ENCODE measurements around the gene CAPN7. TPM values are rescaled to one million over a fixed set of nuclear protein-coding genes. Genes with fewer than 3 reads are reported as not detected.

The CAPN7 gene
- total and polyA plus RNA-seq, 12 donors: 8.9 to 38.0 (median 26.4) TPM

GRCh38 chr3:15206662-15207576 lies 873 bp downstream of the CAPN7 start:
- Histone ChIP-seq H3K4me1 (peaks cover 4 to 49% (median 34%) of the 10 kb centered on the region in 9 donors), H3K27me3 (no peaks in the 10 kb centered on the region), H3K4me3 (peak overlapping the region; percentile 71 to 100 (median 94)), H3K27ac (peak overlapping the region; percentile 94 to 99 (median 97)), H3K9me3 (no peaks in the 10 kb centered on the region), H3K36me3 (peaks cover 0 to 30% (median 0%) of the 10 kb centered on the region in 9 donors)
- DNase-seq (no peak), ATAC-seq (peak; percentile 31 to 79 (median 62))
- intact Hi-C loops (cut with DNase I): loop anchor here in 8 of 10 donors (5.0 to 10.0 kb wide), 8 partner anchors 92 to 358 kb away; no protein-coding TSS in a partner anchor
- WGBS, 2 donors: 3% methylated on average over 30 of the region's 30 CpGs
- no peak for TF ChIP-seq CTCF (IDR thresholded peaks at IDR 0.05)

GRCh38 chr3:15207836-15208504 lies 1.9 kb downstream of the CAPN7 start:
- Histone ChIP-seq H3K36me3 (peaks cover 0 to 41% (median 10%) of the 10 kb centered on the region in 9 donors), H3K27me3 (no peaks in the 10 kb centered on the region), H3K4me1 (peaks cover 4 to 49% (median 34%) of the 10 kb centered on the region in 9 donors), H3K27ac (peak overlapping the region in 4 of 10 donors; percentile 96 to 98 (median 97)), H3K4me3 (peak overlapping the region in 8 of 10 donors; percentile 71 to 98 (median 92)), H3K9me3 (no peaks in the 10 kb centered on the region)
- DNase-seq (no peak), ATAC-seq (no peak)
- WGBS, 2 donors: 58 to 68% methylated on average over 5 of the region's 5 CpGs
- no peak for TF ChIP-seq CTCF (IDR thresholded peaks at IDR 0.05)
- intact Hi-C loops (cut with DNase I): loop anchor here in 8 of 10 donors (5.0 to 10.0 kb wide), 8 partner anchors 93 to 357 kb away; no protein-coding TSS in a partner anchor

- ATAC-seq: no peak
- TF ChIP-seq CTCF (IDR thresholded peaks at IDR 0.05): no peak
- Histone ChIP-seq H3K27ac (no peak overlapping the region), H3K36me3 (peaks cover 0 to 78% (median 14%) of the 10 kb centered on the region in 9 donors), H3K4me1 (peaks cover 0 to 52% (median 33%) of the 10 kb centered on the region in 9 donors), H3K4me3 (no peak overlapping the region), H3K9me3 (no peaks in the 10 kb centered on the region), H3K27me3 (no peaks in the 10 kb centered on the region)
- intact Hi-C loops (cut with DNase I): no loop called here
- DNase-seq: no peak
These were observed 5.9 kb downstream of the CAPN7 start for GRCh38 chr3:15211937-15212336.

- intact Hi-C loops (cut with DNase I): loop anchor here in 2 of 10 donors (5.0 kb wide), 1 partner anchor 43 kb away; no protein-coding TSS in a partner anchor
- Histone ChIP-seq H3K27me3 (no peaks in the 10 kb centered on the region), H3K4me1 (peaks cover 0 to 49% (median 25%) of the 10 kb centered on the region in 9 donors), H3K36me3 (peaks cover 0 to 99% (median 20%) of the 10 kb centered on the region in 9 donors), H3K9me3 (no peaks in the 10 kb centered on the region), H3K4me3 (no peak overlapping the region), H3K27ac (no peak overlapping the region)
- DNase-seq: no peak
- 95 to 100% methylated on average over 1 of the region's 1 CpG for WGBS, 2 donors
- ATAC-seq: no peak
- no peak for TF ChIP-seq CTCF (IDR thresholded peaks at IDR 0.05)
These were observed 8.7 kb downstream of the CAPN7 start for GRCh38 chr3:15214758-15215157.
